Tibial nerve (tissue), 4 donors: Measurements from ENCODE around the gene HOXC10.

Experiments used
- EP300 ChIP-seq, 2 donors: sonication (generic); formaldehyde crosslinking; IDR thresholded peaks; one replicate each; pipeline ENCODE4 v1.6.1; 2017; ENCODE audit warnings: antibody characterized with exemption in 2 of 2, mild to moderate bottlenecking in 1 of 2
- POLR2A ChIP-seq, 2 donors: fragments of 450-650 bp; IDR thresholded peaks; one replicate each; pipeline ENCODE4 v1.6.1; 2017; ENCODE audit warnings: antibody characterized with exemption in 2 of 2, mild to moderate bottlenecking in 2 of 2, moderate library complexity in 2 of 2
- TF ChIP-seq, protein P1 (sequence below), 5 experiments: fragments of 200-600 bp in 3 of 5; fragments of 450-650 bp in 2 of 5; sonication (generic) in 3 of 5; IDR thresholded peaks; one replicate each; pipeline ENCODE4 v1.5.1; 2016 to 2019; ENCODE audit warnings: antibody characterized with exemption in 5 of 5, mild to moderate bottlenecking in 3 of 5, moderate library complexity in 2 of 5

GRCh38 chr12:53951577-53952334 is 33.2 kb upstream of the HOXC10 start:
- TF ChIP-seq POLR2A (IDR thresholded peaks at IDR 0.05) (no peak), EP300 (IDR thresholded peaks at IDR 0.05) (no peak)
- TF ChIP-seq, protein P1, sequence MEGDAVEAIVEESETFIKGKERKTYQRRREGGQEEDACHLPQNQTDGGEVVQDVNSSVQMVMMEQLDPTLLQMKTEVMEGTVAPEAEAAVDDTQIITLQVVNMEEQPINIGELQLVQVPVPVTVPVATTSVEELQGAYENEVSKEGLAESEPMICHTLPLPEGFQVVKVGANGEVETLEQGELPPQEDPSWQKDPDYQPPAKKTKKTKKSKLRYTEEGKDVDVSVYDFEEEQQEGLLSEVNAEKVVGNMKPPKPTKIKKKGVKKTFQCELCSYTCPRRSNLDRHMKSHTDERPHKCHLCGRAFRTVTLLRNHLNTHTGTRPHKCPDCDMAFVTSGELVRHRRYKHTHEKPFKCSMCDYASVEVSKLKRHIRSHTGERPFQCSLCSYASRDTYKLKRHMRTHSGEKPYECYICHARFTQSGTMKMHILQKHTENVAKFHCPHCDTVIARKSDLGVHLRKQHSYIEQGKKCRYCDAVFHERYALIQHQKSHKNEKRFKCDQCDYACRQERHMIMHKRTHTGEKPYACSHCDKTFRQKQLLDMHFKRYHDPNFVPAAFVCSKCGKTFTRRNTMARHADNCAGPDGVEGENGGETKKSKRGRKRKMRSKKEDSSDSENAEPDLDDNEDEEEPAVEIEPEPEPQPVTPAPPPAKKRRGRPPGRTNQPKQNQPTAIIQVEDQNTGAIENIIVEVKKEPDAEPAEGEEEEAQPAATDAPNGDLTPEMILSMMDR (IDR thresholded peaks at IDR 0.05): no peak
